Measurements from ENCODE around the gene ZNF275. TPM values are rescaled to one million over a fixed set of nuclear protein-coding genes. Genes with fewer than 3 reads are reported as not detected.

ZNF275 gene
- total and polyA plus RNA-seq, 10 of the 15 experiments (the other 5 are each of a cell fraction or from before 2014, with no cell fraction given): 1.3 to 17.4 (median 6.2) TPM

GRCh38 chrX:153378607-153379006 lies 44.7 kb downstream of the ZNF275 start:
- Histone ChIP-seq H3K36me3 (ENCODE audit: control insufficient read depth in 2 of 2, insufficient read depth in 2 of 2, low read length in 1 of 2) (no peaks in the 10 kb centered on the region), H3K9me3 (replicated peaks; ENCODE audit: control insufficient read depth, insufficient read depth, low read length) (no peaks in the 10 kb centered on the region; the same call in 2 of the 3 replicates), H3K4me1 (ENCODE audit: control insufficient read depth, insufficient read depth, low read length) (no peaks in the 10 kb centered on the region), H2AFZ (ENCODE audit: control insufficient read depth, low read depth, low read length) (no peak overlapping the region), H3K27ac (ENCODE audit: control insufficient read depth, insufficient read depth) (no peak overlapping the region), H3K4me3 (no peak overlapping the region), H3K4me2 (ENCODE audit: control insufficient read depth, insufficient read depth) (no peak overlapping the region), H4K20me1 (ENCODE audit: control insufficient read depth, insufficient read depth) (no peaks in the 10 kb centered on the region), H3K9ac (ENCODE audit: control insufficient read depth, insufficient read depth, low read length) (no peak overlapping the region), H3K27me3 (replicated peaks in 1 of 2; ENCODE audit: control insufficient read depth in 2 of 2, insufficient read depth in 2 of 2, low read length in 1 of 2) (no peaks in the 10 kb centered on the region), H3K79me2 (ENCODE audit: control insufficient read depth, insufficient read depth, low read length) (no peaks in the 10 kb centered on the region)
- DNase-seq (ENCODE audit: low read depth, low spot score): no peak
- RAD21 ChIA-PET (ENCODE audit: unreplicated experiment): no interaction called here
- 82% methylated on average over 4 of the region's 4 CpGs for WGBS (ENCODE audit: insufficient coverage, insufficient replicate concordance, low lambda C conversion rate, missing lambda C conversion rate)
- no TSS peak for BruUV-seq (replicated peaks)
- in situ Hi-C loops (cut with MboI): no loop called here
- SMC1A ChIA-PET (ENCODE audit: uncharacterized antibody, unreplicated experiment): no interaction called here
- no peak for TF ChIP-seq REST (IDR thresholded peaks at IDR 0.05; ENCODE audit: low read depth, low read length)
- no peak for TF ChIP-seq MYB (IDR thresholded peaks at IDR 0.05; ENCODE audit: borderline replicate concordance, low read depth, low read length)
- TF ChIP-seq SMAD1 (IDR thresholded peaks at IDR 0.05; ENCODE audit: low read depth, partially characterized antibody): no peak
- TF ChIP-seq ZNF384 (IDR thresholded peaks at IDR 0.05; ENCODE audit: borderline replicate concordance, low read depth, low read length): no peak
- TF ChIP-seq ZBTB4 (CRISPR knock-in tag; IDR thresholded peaks at IDR 0.05): no peak
- TF ChIP-seq SP1 (IDR thresholded peaks at IDR 0.05; ENCODE audit: low read depth, low read length): no peak
- intact Hi-C loops (cut with micrococcal nuclease; ENCODE audit: unreplicated experiment): no loop called here
- CTCF ChIA-PET: no interaction called here
- FAIRE-seq: no peak
- ATAC-seq: no peak
- POLR2A ChIA-PET: no interaction called here
